Ishikawa (cell line): ENCODE results near the gene EYS.

Experiments used
- CEBPB ChIP-seq: IDR thresholded peaks from 2 replicates; pipeline ENCODE4 v1.6.1; 2012
- CREB1 ChIP-seq: IDR thresholded peaks from 2 replicates; pipeline ENCODE4 v1.6.1; 2012; ENCODE audit warnings: low read depth
- EGR1 ChIP-seq: IDR thresholded peaks from 2 replicates; pipeline ENCODE4 v1.6.1; 2012
- EP300 ChIP-seq: IDR thresholded peaks from 2 replicates; pipeline ENCODE4 v1.6.1; 2012; ENCODE audit warnings: borderline replicate concordance
- FOXM1 ChIP-seq: IDR thresholded peaks from 2 replicates; pipeline ENCODE4 v1.6.1; 2012; ENCODE audit warnings: low read depth, borderline replicate concordance
- NFIC ChIP-seq: IDR thresholded peaks from 2 replicates; pipeline ENCODE4 v1.6.1; 2012
- RAD21 ChIP-seq: IDR thresholded peaks from 2 replicates; pipeline ENCODE4 v1.6.1; 2012; ENCODE audit warnings: low read depth
- TAF1 ChIP-seq: IDR thresholded peaks from 2 replicates; pipeline ENCODE4 v1.6.1; 2012; ENCODE audit warnings: low read depth, mild to moderate bottlenecking
- TCF12 ChIP-seq: IDR thresholded peaks from 2 replicates; pipeline ENCODE4 v1.6.1; 2012; ENCODE audit warnings: low read depth
- TEAD4 ChIP-seq: IDR thresholded peaks from 2 replicates; pipeline ENCODE4 v1.6.1; 2012
- YY1 ChIP-seq: IDR thresholded peaks from 2 replicates; pipeline ENCODE4 v1.6.1; 2012; ENCODE audit warnings: low read depth
- ZBTB7A ChIP-seq: IDR thresholded peaks from 2 replicates; pipeline ENCODE4 v1.6.1; 2012; ENCODE audit warnings: low read depth
- TF ChIP-seq, protein P1 (sequence below): IDR thresholded peaks from 2 replicates; pipeline ENCODE4 v1.6.1; 2012
- TF ChIP-seq, protein P2 (sequence below): IDR thresholded peaks from 2 replicates; pipeline ENCODE4 v1.6.1; 2012; ENCODE audit warnings: low read depth, mild to moderate bottlenecking
- TF ChIP-seq, protein P3 (sequence below): IDR thresholded peaks from 2 replicates; pipeline ENCODE4 v1.6.1; 2012

EYS gene

DNA sequence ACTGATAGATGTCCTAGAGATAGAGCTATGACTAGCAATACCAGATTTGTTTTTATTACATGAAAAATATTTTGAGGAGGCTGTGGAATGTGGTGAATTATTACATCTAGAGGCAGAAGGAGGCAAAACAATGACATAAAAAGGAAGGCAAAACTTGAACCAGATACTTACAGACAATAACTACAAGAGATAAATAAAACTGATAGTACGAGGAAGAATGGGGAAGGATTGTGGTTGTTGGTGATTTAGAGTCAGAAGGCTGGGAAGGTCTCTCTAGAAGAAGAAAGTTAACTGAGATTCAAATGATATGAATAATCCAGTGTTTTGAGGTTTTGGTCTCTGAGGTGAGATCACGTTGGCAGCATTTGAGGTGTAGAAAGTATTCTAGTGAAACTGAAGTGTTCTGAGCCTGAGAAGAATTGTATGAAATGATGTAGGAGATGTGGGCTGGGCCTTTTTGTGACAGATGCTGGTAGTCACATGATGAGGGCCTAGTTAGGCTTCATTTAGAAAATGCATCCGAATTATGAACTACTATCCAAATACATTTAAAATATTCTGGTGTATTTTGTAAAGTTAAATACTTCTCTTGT is 589.1 kb downstream of the EYS start:
- TF ChIP-seq, protein P1, sequence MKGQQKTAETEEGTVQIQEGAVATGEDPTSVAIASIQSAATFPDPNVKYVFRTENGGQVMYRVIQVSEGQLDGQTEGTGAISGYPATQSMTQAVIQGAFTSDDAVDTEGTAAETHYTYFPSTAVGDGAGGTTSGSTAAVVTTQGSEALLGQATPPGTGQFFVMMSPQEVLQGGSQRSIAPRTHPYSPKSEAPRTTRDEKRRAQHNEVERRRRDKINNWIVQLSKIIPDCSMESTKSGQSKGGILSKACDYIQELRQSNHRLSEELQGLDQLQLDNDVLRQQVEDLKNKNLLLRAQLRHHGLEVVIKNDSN = no peak
- TF ChIP-seq FOXM1 = no peak
- TF ChIP-seq YY1 = no peak
- TF ChIP-seq TEAD4 = no peak
- TF ChIP-seq, protein P2, sequence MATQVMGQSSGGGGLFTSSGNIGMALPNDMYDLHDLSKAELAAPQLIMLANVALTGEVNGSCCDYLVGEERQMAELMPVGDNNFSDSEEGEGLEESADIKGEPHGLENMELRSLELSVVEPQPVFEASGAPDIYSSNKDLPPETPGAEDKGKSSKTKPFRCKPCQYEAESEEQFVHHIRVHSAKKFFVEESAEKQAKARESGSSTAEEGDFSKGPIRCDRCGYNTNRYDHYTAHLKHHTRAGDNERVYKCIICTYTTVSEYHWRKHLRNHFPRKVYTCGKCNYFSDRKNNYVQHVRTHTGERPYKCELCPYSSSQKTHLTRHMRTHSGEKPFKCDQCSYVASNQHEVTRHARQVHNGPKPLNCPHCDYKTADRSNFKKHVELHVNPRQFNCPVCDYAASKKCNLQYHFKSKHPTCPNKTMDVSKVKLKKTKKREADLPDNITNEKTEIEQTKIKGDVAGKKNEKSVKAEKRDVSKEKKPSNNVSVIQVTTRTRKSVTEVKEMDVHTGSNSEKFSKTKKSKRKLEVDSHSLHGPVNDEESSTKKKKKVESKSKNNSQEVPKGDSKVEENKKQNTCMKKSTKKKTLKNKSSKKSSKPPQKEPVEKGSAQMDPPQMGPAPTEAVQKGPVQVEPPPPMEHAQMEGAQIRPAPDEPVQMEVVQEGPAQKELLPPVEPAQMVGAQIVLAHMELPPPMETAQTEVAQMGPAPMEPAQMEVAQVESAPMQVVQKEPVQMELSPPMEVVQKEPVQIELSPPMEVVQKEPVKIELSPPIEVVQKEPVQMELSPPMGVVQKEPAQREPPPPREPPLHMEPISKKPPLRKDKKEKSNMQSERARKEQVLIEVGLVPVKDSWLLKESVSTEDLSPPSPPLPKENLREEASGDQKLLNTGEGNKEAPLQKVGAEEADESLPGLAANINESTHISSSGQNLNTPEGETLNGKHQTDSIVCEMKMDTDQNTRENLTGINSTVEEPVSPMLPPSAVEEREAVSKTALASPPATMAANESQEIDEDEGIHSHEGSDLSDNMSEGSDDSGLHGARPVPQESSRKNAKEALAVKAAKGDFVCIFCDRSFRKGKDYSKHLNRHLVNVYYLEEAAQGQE = no peak
- no peak for TF ChIP-seq CEBPB

DNA sequence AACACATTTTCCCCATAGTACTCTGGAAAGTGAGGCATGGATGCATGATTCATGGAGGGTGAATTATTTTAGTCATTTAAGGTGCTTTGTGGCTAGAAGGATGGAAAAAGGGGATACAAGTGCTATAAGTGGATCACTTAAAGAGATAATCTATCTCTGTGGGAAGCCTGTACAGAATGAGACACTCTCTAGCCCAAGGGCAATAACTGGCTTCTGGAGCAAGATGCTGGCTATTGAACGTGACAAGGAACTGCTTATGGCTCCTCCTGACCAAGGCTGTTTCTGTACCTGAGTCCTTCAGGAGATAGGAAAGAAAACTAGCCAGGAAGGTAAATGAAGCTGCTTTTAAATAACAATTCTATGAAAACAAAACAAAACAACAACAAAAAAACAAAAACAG is 590.7 kb downstream of the EYS start:
- TF ChIP-seq YY1 (no peak), TEAD4 (no peak), CEBPB (no peak), RAD21 (no peak), TAF1 (no peak), EP300 (no peak), CREB1 (no peak), EGR1 (no peak), ZBTB7A (no peak), FOXM1 (no peak), NFIC (no peak), TCF12 (no peak)
- TF ChIP-seq, protein P2 = no peak
- TF ChIP-seq, protein P3, sequence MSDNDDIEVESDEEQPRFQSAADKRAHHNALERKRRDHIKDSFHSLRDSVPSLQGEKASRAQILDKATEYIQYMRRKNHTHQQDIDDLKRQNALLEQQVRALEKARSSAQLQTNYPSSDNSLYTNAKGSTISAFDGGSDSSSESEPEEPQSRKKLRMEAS = no peak
- TF ChIP-seq, protein P1 = no peak

DNA sequence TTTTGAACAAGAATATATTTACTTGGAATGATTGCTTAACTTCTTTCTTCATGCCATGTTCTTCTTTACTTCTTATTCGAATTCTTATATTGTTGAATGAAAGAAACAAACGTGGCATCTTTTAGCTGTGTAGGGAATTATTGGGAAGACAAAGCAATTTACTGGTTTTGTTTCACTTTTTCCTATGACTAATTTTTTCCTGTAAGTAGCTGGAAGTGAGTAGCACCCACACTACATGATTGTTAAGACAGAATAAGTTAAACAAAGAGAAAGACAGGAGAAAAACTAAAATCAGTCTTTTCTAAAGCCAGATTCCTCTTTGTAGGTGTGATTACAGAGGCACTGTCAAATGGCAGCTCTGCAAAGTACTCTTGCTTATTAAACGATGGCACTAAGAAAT is 593.4 kb downstream of the EYS start:
- no peak for TF ChIP-seq CEBPB
- no peak for TF ChIP-seq RAD21
- TF ChIP-seq CREB1 = no peak
- no peak for TF ChIP-seq FOXM1
- TF ChIP-seq NFIC = no peak
- TF ChIP-seq, protein P2 = no peak
- TF ChIP-seq TCF12 = no peak
- TF ChIP-seq, protein P1 = no peak
- TF ChIP-seq TEAD4 = no peak
- TF ChIP-seq, protein P3 = no peak
- no peak for TF ChIP-seq EGR1
- TF ChIP-seq ZBTB7A = no peak
- TF ChIP-seq EP300 = no peak
- TF ChIP-seq YY1 = no peak
- no peak for TF ChIP-seq TAF1

DNA sequence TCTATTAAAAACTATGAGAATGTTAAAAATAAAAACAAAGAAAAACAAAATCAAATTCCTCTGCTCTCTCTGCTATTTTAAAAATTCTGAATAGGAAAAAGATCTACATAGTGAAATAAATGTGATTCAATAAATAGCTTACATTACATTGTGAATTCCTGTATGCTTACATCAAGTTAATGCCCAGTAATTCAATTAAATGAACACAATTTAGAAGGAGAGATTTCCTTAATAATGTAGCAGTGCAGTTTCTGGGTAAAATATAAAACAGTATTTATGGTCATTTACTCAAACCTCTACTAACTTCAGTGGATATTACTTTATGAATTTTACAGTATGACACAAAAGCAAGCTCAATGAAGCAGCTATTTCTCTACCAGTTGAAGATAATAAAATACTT is 594.6 kb downstream of the EYS start:
- TF ChIP-seq YY1 (no peak), CEBPB (no peak), NFIC (no peak), TEAD4 (no peak), TAF1 (no peak)
- TF ChIP-seq, protein P3 = no peak
- TF ChIP-seq, protein P2 = no peak
- TF ChIP-seq, protein P1 = no peak
